ENCODE results near the gene GRB14. TPM values are rescaled to one million over a fixed set of nuclear protein-coding genes. Genes with fewer than 3 reads are reported as not detected.
"Not testable (repeated sequence)": the region's sequence is repeated elsewhere in the genome, so short reads cannot be mapped to it uniquely, and the experiment has no call there.

Gene GRB14
- total RNA-seq, result 24.1 TPM
- long read RNA-seq, transcript GRB14-201 (14 exons, 2,382 nt), result major isoform, 74 of 97 reads
- long read RNA-seq, partial matches to known transcripts, result 6 of 97 reads
- long read RNA-seq, other reads (novel, unspliced or antisense), result 16 of 97 reads

- ATAC-seq (ENCODE audit: poor library complexity), result peak; percentile 90
- peak; percentile 66 for DNase-seq
- intact Hi-C loops (cut with DNase I), result no loop called here
Observed at GRCh38 chr2:164620873-164621763, at the start of gene GRB14. Gene GRB14, minus strand, starts transcription at chr2:164621482. Its CDS starts 173 bp downstream, at chr2:164621309.

DNA sequence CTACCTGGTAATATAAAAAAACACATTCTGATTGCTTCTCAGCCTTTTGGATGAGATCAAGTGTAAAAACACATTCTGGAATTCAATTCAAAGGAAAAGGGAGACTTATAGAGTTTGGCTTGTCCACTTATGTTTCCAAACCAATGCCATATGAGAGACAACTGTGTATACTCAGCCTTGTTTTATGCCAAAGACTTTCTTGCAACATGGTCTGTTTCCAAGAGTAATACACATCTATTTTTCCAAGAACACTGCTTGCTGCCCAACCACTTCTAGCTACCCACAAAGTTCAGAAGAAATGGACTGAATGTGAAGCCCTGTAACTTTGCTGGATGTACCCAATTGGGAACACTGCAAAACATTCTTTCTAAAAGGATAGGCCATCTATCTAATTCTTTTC is 48.0 kb upstream of the GRB14 start:
- intact Hi-C loops (cut with DNase I), result no loop called here
- no peak for DNase-seq
- no peak for ATAC-seq (ENCODE audit: poor library complexity)

DNA sequence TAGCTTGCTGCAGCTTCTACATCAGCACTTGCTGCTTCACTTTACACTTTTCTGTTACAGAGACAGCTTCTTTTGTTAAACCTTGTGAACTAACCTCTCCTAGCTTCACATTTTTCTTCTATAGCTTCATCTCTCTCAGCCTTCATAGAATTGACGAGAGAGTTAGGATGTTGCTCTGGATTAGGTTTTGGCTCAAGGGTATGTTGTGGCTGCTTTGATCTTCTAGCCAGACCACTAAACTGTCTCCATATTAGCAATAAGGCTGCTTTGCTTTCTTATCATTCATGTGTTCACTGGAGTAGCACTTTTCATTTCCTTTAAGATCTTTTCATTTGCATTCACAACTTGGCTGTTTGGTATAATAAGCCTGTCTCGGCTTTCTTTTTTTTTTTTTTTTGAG is 46.3 kb upstream of the GRB14 start:
- intact Hi-C loops (cut with DNase I), result no loop called here
- ATAC-seq (ENCODE audit: poor library complexity), result no peak
- DNase-seq, result no peak

DNA sequence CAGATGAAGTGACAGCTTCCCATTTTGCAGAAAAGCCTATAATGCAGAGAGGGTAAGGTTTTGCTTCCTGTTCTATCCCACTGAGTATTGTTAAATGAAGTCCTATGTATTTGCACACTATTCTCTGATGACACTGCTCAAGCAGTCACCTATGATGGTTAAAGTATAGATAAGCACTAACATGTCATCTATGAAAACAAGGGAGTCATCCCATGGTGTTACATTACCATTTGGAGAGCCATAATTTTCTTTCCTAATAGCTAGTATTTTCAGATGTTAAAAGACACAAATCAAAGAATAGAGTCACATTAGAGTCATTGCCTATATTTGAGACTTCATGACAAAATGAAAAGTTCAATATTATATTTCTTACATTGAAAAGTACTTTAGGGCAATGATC is 42.8 kb upstream of the GRB14 start:
- DNase-seq (no peak), ATAC-seq (ENCODE audit: poor library complexity) (no peak)
- intact Hi-C loops (cut with DNase I), result no loop called here

GRCh38 chr2:164662868-164663631 is 41.8 kb upstream of the GRB14 start:
- intact Hi-C loops (cut with DNase I), result no loop called here
- peak; percentile 23 for ATAC-seq (ENCODE audit: poor library complexity)
- DNase-seq, result no peak

DNA sequence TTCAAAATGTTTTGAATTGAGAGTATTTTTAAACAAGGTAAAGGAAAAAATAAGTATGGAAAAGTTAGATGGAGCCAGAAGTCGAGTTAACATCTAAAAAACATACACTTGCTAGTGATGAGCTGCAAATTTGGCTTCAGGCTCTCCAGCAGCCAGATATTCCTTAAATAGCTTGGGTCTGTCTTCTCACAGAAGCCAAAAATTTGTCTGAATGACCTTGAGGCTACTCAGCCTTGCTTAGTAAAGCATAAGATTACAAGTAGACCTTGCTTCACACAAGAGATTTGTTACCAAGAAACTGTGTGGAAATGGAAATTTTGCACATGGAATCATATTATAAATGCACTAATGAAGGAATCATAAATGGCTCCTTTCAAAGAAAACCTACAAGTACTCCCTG is 40.8 kb upstream of the GRB14 start:
- DNase-seq (no peak), ATAC-seq (ENCODE audit: poor library complexity) (peak; percentile 89)
- intact Hi-C loops (cut with DNase I), result no loop called here

- DNase-seq (no peak), ATAC-seq (ENCODE audit: poor library complexity) (no peak)
- intact Hi-C loops (cut with DNase I), result no loop called here
Observed at GRCh38 chr2:164661349-164661748, 40.1 kb upstream of the GRB14 start.

- intact Hi-C loops (cut with DNase I), result no loop called here
- no peak for DNase-seq
Observed at GRCh38 chr2:164657129-164657528, 35.8 kb upstream of the GRB14 start.

GRCh38 chr2:164655750-164656149 is 34.5 kb upstream of the GRB14 start:
- intact Hi-C loops (cut with DNase I), result no loop called here

More at GRCh38 chr2:164657129-164657528, 35.8 kb upstream of the GRB14 start:
- no peak for ATAC-seq (ENCODE audit: poor library complexity)

GRCh38 chr2:164655336-164655735 is 34.1 kb upstream of the GRB14 start:
- intact Hi-C loops (cut with DNase I), result no loop called here
- ATAC-seq (ENCODE audit: poor library complexity) (no peak), DNase-seq (no peak)

More at GRCh38 chr2:164655750-164656149, 34.5 kb upstream of the GRB14 start:
- ATAC-seq (ENCODE audit: poor library complexity), result no peak
- no peak for DNase-seq

- intact Hi-C loops (cut with DNase I), result no loop called here
- ATAC-seq (ENCODE audit: poor library complexity) (peak; percentile 56), DNase-seq (no peak)
Observed at GRCh38 chr2:164651361-164651760, 30.1 kb upstream of the GRB14 start.

- no peak for ATAC-seq (ENCODE audit: poor library complexity)
- intact Hi-C loops (cut with DNase I), result no loop called here
- DNase-seq, result no peak
Observed at GRCh38 chr2:164644036-164644700, 22.9 kb upstream of the GRB14 start.

GRCh38 chr2:164642946-164643555 is 21.8 kb upstream of the GRB14 start:
- DNase-seq, result no peak
- no peak for ATAC-seq (ENCODE audit: poor library complexity)
- intact Hi-C loops (cut with DNase I), result no loop called here

- DNase-seq (no peak), ATAC-seq (ENCODE audit: poor library complexity) (peak; percentile 58)
- intact Hi-C loops (cut with DNase I), result no loop called here
Observed at GRCh38 chr2:164642268-164642667, 21.0 kb upstream of the GRB14 start.

DNA sequence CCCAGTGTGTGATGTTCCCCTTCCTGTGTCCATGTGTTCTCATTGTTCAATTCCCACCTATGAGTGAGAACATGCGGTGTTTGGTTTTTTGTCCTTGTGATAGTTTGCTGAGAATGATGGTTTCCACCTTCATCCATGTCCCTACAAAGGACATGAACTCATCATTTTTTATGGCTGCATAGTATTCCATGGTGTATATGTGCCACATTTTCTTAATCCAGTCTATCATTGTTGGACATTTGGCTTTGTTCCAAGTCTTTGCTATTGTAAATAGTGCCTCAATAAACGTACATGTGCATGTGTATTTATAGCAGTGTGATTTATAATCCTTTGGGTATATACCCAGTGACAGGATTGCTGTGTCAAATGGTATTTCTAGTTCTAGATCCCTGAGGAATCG is 7.0 kb upstream of the GRB14 start:
- ATAC-seq (ENCODE audit: poor library complexity); DNase-seq: not testable (repeated sequence)

DNA sequence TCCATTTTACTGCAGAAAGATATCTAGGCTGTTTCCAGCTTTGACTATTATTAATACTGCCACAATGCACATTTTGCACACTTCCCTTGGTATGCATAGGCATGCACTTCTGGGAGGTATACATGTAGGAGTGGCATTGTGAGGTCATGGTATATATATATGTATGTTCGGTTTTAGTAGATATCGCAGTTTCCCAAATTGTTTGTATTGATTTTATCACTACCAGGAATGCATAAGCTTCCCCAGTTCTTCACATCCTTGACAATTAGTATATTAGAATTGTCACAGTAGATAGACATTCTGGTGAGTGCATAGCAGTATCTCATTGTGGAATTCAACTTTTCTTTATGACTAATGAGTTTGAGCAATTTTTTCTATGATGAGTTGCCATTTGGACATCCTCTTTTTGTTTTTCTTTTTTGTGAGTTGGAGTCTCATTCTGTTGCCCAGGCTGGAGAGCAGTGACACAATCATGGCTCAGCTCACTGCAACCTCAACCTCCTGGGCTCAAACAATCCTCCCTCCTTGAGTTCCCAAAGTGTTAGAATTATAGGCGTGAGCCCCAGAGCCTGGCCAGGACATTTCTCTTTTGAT is 4.2 kb upstream of the GRB14 start:
- intact Hi-C loops (cut with DNase I), result no loop called here
- DNase-seq, result no peak
- no peak for ATAC-seq (ENCODE audit: poor library complexity)

More for the DNA sequence above, 7.0 kb upstream of the GRB14 start:
- intact Hi-C loops (cut with DNase I), result not testable (repeated sequence)

- no peak for DNase-seq
- no peak for ATAC-seq (ENCODE audit: poor library complexity)
- intact Hi-C loops (cut with DNase I), result no loop called here
Observed at GRCh38 chr2:164624316-164624715, 3.0 kb upstream of the GRB14 start.

Data from Right ventricle myocardium superior (tissue), 1 donor.